ENCODE results near the gene NHSL2. TPM values are rescaled to one million over a fixed set of nuclear protein-coding genes. Genes with fewer than 3 reads are reported as not detected.
A peak's percentile ranks its signal among the peaks of the same experiment; 100 is the strongest.
"Not testable (repeated sequence)": the region's sequence is repeated elsewhere in the genome, so short reads cannot be mapped to it uniquely, and the experiment has no call there.

The NHSL2 gene
- total RNA-seq, 2 experiments from 2014 or later = 0.10 to 0.31 TPM

GRCh38 chrX:71945237-71945805 lies 34.7 kb downstream of the NHSL2 start:
- H3K4me3 Mint-ChIP-seq = no peak overlapping the region
- no peaks in the 10 kb centered on the region for H3K4me1 Mint-ChIP-seq
- DNase-seq = no peak
- no peaks in the 10 kb centered on the region for H3K9me3 Mint-ChIP-seq
- H3K36me3 Mint-ChIP-seq = no peaks in the 10 kb centered on the region
- H3K27ac Mint-ChIP-seq = no peak overlapping the region
- H3K27me3 Mint-ChIP-seq = no peaks in the 10 kb centered on the region

GRCh38 chrX:71949363-71949762 lies 38.7 kb downstream of the NHSL2 start:
- no peaks in the 10 kb centered on the region for H3K9me3 Mint-ChIP-seq
- H3K4me1 Mint-ChIP-seq = no peaks in the 10 kb centered on the region
- H3K4me3 Mint-ChIP-seq = no peak overlapping the region
- no peak for DNase-seq
- H3K36me3 Mint-ChIP-seq = no peaks in the 10 kb centered on the region
- no peak overlapping the region for H3K27ac Mint-ChIP-seq
- no peaks in the 10 kb centered on the region for H3K27me3 Mint-ChIP-seq

DNA sequence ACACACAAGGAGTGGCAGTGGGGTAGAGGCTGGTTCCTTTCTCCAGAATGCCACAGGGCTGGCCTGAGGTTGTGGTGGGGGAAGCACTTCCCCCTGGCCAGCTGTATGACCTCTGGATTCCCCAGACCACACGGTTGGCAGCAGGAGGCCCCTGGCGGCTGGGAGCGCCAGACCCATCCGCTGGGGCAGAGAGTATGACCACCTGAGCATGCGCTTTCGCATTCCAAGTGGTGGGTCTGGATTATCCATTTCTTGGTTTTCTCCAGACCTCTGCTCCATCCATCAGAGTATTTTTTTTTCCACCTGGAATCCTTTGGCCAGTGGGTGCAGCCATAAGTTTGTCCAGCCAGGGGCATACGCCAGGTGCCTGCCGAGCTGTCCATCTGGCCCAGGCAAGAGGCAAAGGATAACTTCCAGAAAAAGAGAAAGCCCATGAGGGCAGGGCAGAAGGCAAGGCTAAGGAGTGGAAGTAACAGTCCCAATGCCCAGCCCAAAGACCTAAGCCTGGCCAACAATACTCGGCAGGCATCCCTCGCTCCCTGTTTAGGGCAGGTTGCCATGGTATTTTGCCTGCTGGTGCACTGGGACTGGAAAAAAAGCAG lies 39.3 kb downstream of the NHSL2 start:
- H3K4me3 Mint-ChIP-seq = no peak overlapping the region
- H3K27me3 Mint-ChIP-seq = no peaks in the 10 kb centered on the region
- DNase-seq = no peak
- no peak overlapping the region for H3K27ac Mint-ChIP-seq
- no peaks in the 10 kb centered on the region for H3K4me1 Mint-ChIP-seq
- no peaks in the 10 kb centered on the region for H3K36me3 Mint-ChIP-seq
- no peaks in the 10 kb centered on the region for H3K9me3 Mint-ChIP-seq

DNA sequence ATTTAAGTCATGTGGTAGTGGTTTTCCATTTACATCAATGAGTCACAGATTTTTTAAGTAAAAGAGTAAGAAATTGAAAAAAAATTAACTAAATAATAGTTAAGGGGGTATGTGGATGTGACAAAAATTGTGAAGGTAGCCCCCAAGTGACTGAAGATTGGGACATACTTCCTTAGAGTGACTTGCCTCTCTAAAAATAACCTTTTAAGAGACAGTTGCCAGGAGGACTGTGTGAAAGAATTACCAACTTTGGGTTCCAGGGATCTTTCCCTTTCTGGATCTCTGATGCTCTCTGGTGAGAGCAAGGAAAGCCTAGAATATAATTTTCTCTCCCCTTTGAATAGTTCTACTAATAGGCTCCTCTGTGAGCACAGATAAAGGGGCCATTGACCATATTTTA lies 42.7 kb downstream of the NHSL2 start:
- H3K4me3 Mint-ChIP-seq = no peak overlapping the region
- H3K27me3 Mint-ChIP-seq = no peaks in the 10 kb centered on the region
- no peaks in the 10 kb centered on the region for H3K9me3 Mint-ChIP-seq
- no peaks in the 10 kb centered on the region for H3K4me1 Mint-ChIP-seq
- no peak for DNase-seq
- no peak overlapping the region for H3K27ac Mint-ChIP-seq
- H3K36me3 Mint-ChIP-seq = no peaks in the 10 kb centered on the region

DNA sequence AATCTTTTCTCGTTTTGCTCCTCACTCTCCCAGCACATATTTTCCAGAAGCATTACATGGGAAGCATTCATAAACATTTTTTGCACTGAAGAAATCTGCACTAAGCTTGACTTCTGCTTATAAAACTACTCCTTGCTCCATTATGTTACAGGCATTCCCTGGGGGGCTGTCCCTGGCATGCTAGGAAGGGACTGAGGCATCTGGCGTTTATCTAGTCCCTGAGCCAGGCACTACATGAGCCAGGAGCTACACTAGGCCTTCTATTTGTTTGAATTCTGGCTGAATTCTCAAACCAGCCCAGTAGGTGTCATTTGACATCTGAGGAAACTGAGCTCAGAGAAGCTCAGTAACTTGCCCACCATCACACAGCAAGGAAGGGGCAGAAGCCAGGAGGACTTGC lies 43.3 kb downstream of the NHSL2 start:
- DNase-seq = no peak
- Mint-ChIP-seq H3K27ac (peak overlapping the region; percentile 20), H3K27me3 (no peaks in the 10 kb centered on the region), H3K9me3 (no peaks in the 10 kb centered on the region), H3K4me1 (no peaks in the 10 kb centered on the region), H3K4me3 (no peak overlapping the region), H3K36me3 (no peaks in the 10 kb centered on the region)

DNA sequence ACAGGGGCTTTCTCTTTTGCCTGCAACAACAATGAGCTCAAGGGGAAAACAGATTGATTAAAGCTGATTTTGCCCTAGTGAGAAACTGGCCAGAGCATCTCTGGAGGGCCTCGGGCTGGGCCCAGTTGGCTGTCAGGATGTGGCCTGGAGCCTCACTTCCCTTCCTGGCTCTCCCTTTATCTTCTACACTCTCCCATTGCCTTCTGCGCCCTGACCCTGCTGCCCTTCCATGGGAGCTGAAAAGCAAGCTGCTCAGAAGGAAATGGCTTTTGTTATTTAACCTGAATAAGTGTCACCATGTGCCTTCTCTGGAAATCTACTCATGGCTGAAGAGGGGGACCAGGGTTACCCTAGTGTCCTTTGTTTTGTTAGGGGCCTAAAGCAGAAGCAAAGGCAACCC lies 43.8 kb downstream of the NHSL2 start:
- Mint-ChIP-seq H3K27ac (no peak overlapping the region), H3K9me3 (no peaks in the 10 kb centered on the region), H3K27me3 (peaks cover 2% of the 10 kb centered on the region), H3K4me3 (no peak overlapping the region), H3K4me1 (no peaks in the 10 kb centered on the region), H3K36me3 (no peaks in the 10 kb centered on the region)
- DNase-seq = no peak

DNA sequence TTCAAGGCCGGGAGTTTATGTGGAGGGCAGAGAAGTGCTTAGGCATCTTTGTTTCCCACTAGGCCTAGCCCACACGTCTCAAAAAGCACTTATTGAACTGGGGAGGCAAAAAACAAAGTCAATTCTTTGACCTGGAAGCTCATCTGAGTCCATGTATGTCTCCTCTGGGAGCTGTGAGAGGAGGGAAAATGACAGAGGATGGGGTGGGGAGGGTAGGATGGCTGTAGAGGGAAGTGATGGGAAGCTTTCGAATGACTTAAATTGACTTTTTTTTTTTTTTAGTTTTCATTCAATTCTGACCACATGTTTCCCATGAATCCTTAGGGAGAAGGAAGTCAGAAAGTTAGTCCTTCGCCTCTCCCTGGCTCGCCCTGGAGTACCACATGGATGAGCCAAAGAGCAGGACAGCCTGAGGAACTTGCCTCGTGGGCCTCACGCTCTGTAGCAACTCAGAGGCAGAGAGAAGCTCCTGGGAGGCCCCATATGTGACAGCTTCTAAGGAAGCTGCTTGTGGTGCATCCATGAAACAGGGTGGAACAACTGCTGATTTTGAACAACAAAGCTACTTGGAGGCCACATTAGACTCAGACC lies 45.0 kb downstream of the NHSL2 start:
- H3K27me3 Mint-ChIP-seq = peaks cover 3% of the 10 kb centered on the region
- H3K27ac Mint-ChIP-seq = no peak overlapping the region
- no peaks in the 10 kb centered on the region for H3K4me1 Mint-ChIP-seq
- no peaks in the 10 kb centered on the region for H3K36me3 Mint-ChIP-seq
- DNase-seq = no peak
- no peaks in the 10 kb centered on the region for H3K9me3 Mint-ChIP-seq
- no peak overlapping the region for H3K4me3 Mint-ChIP-seq

- H3K4me1 Mint-ChIP-seq = no peaks in the 10 kb centered on the region
- no peak overlapping the region for H3K27ac Mint-ChIP-seq
- H3K36me3 Mint-ChIP-seq = no peaks in the 10 kb centered on the region
- no peak overlapping the region for H3K4me3 Mint-ChIP-seq
- no peak for DNase-seq
- no peaks in the 10 kb centered on the region for H3K9me3 Mint-ChIP-seq
- peaks cover 3% of the 10 kb centered on the region for H3K27me3 Mint-ChIP-seq
These were observed 47.6 kb downstream of the NHSL2 start for GRCh38 chrX:71958281-71958675.

DNA sequence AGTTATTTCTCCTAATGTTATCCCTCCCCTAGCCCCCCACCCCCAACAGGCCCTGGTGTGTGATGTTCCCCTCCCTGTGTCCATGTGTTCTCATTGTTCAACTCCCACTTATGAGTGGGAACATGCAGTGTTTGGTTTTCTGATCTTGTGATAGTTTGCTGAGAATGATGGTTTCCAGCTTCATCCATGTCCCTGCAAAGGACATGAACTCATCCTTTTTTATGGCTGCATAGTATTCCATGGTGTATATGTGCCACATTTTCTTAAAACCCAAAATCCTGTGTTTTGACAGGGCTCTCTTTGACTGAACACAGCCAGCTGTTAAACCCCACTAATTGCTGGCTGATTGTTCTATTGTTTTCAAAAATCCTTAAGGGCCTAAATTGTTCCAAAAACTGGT lies 53.5 kb downstream of the NHSL2 start:
- H3K4me1 Mint-ChIP-seq, H3K36me3 Mint-ChIP-seq, H3K27ac Mint-ChIP-seq, H3K27me3 Mint-ChIP-seq, H3K9me3 Mint-ChIP-seq, DNase-seq, H3K4me3 Mint-ChIP-seq: not testable (repeated sequence)

GRCh38 chrX:71974916-71975315 lies 64.3 kb downstream of the NHSL2 start:
- H3K9me3 Mint-ChIP-seq = no peaks in the 10 kb centered on the region
- no peak overlapping the region for H3K4me3 Mint-ChIP-seq
- H3K27ac Mint-ChIP-seq = no peak overlapping the region
- no peaks in the 10 kb centered on the region for H3K4me1 Mint-ChIP-seq
- no peaks in the 10 kb centered on the region for H3K27me3 Mint-ChIP-seq
- DNase-seq = no peak
- H3K36me3 Mint-ChIP-seq = no peaks in the 10 kb centered on the region

- no peak for DNase-seq
- no peaks in the 10 kb centered on the region for H3K9me3 Mint-ChIP-seq
- H3K4me3 Mint-ChIP-seq = no peak overlapping the region
- no peaks in the 10 kb centered on the region for H3K27me3 Mint-ChIP-seq
- no peaks in the 10 kb centered on the region for H3K4me1 Mint-ChIP-seq
- H3K27ac Mint-ChIP-seq = no peak overlapping the region
- H3K36me3 Mint-ChIP-seq = no peaks in the 10 kb centered on the region
These were observed 66.1 kb downstream of the NHSL2 start for GRCh38 chrX:71976753-71977152.

- Mint-ChIP-seq H3K4me3 (no peak overlapping the region), H3K9me3 (no peaks in the 10 kb centered on the region), H3K27me3 (peaks cover 5% of the 10 kb centered on the region)
These were observed 67.5 kb downstream of the NHSL2 start for GRCh38 chrX:71978164-71978563.

DNA sequence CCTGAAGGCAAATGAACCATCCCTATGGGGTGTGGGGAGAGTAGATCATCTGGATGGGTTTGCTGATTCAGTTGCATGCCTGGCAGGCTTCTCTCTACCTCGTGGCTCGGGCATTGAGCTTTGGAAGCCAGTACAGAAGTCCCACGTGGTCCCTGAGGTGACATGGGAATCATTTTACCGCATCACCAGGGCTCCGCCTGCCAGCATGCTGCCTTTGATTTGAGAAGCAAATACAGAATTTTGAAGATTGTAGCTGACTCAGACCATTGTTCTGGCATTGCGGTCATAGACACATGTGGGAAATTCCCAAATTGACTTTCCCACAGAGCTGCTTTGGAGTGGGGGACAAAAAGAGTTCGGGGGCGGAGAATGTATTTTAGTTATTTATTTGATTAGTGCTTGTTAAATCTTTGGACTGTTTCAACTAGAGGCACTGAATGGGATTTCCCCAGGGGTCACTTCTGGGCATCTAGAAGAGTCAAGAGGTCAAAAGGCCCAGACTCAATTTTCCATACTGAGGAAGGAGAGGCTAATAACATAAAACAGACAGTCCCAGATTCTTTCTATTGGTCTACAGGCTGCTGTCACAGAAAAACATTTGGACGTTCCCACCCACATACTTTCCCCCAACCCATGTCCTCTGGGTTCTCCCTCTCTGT lies 79.3 kb downstream of the NHSL2 start:
- Mint-ChIP-seq H3K36me3 (no peaks in the 10 kb centered on the region), H3K9me3 (no peaks in the 10 kb centered on the region), H3K27ac (no peak overlapping the region), H3K27me3 (no peaks in the 10 kb centered on the region), H3K4me1 (peaks cover 5% of the 10 kb centered on the region), H3K4me3 (no peak overlapping the region)
- DNase-seq = no peak

More at GRCh38 chrX:71978164-71978563, 67.5 kb downstream of the NHSL2 start:
- Mint-ChIP-seq H3K36me3 (no peaks in the 10 kb centered on the region), H3K27ac (no peak overlapping the region), H3K4me1 (no peaks in the 10 kb centered on the region)
- no peak for DNase-seq

- no peaks in the 10 kb centered on the region for H3K27me3 Mint-ChIP-seq
- peaks cover 5% of the 10 kb centered on the region for H3K4me1 Mint-ChIP-seq
- no peaks in the 10 kb centered on the region for H3K36me3 Mint-ChIP-seq
- no peak for DNase-seq
- no peak overlapping the region for H3K4me3 Mint-ChIP-seq
- H3K9me3 Mint-ChIP-seq = no peaks in the 10 kb centered on the region
- H3K27ac Mint-ChIP-seq = no peak overlapping the region
These were observed 79.9 kb downstream of the NHSL2 start for GRCh38 chrX:71990518-71990917.

DNA sequence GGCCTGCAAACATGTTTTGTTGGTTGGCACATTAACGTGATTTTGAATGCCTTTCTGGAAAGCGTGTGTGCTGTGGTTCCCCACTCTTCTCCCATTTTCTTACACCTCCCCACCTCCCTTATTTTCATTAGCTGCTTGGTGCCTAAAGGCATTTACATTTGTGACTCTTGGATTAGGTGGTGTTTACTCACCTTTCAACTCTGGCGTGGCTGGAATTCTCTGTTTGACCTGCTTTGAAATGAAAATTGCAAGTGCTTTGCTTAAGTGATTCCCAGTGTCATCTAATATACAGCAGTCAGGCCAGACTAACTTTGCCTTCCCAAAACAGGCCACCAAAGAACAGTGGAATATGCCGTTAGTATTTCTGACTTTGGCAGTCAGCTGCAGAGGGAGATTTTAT lies 80.5 kb downstream of the NHSL2 start:
- Mint-ChIP-seq H3K27ac (no peak overlapping the region), H3K9me3 (no peaks in the 10 kb centered on the region), H3K4me1 (peaks cover 5% of the 10 kb centered on the region), H3K27me3 (no peaks in the 10 kb centered on the region), H3K4me3 (no peak overlapping the region), H3K36me3 (no peaks in the 10 kb centered on the region)
- no peak for DNase-seq

GRCh38 chrX:71992711-71993110 lies 82.1 kb downstream of the NHSL2 start:
- no peaks in the 10 kb centered on the region for H3K9me3 Mint-ChIP-seq
- H3K36me3 Mint-ChIP-seq = no peaks in the 10 kb centered on the region
- peak; percentile 3 for DNase-seq
- peaks cover 5% of the 10 kb centered on the region for H3K4me1 Mint-ChIP-seq
- H3K27me3 Mint-ChIP-seq = no peaks in the 10 kb centered on the region
- no peak overlapping the region for H3K27ac Mint-ChIP-seq
- H3K4me3 Mint-ChIP-seq = no peak overlapping the region

Measured in activated naive CD8-positive, alpha-beta T cell treated with anti-CD3 and anti-CD28 coated beads for 36 hours (primary cell).